ENCODE results near the gene LAMC1.

GRCh38 chr1:183051546-183051945 lies 28.3 kb downstream of the LAMC1 start:
- TF ChIP-seq, protein P1, sequence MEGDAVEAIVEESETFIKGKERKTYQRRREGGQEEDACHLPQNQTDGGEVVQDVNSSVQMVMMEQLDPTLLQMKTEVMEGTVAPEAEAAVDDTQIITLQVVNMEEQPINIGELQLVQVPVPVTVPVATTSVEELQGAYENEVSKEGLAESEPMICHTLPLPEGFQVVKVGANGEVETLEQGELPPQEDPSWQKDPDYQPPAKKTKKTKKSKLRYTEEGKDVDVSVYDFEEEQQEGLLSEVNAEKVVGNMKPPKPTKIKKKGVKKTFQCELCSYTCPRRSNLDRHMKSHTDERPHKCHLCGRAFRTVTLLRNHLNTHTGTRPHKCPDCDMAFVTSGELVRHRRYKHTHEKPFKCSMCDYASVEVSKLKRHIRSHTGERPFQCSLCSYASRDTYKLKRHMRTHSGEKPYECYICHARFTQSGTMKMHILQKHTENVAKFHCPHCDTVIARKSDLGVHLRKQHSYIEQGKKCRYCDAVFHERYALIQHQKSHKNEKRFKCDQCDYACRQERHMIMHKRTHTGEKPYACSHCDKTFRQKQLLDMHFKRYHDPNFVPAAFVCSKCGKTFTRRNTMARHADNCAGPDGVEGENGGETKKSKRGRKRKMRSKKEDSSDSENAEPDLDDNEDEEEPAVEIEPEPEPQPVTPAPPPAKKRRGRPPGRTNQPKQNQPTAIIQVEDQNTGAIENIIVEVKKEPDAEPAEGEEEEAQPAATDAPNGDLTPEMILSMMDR (IDR thresholded peaks at IDR 0.05): no peak
- TF ChIP-seq POLR2A (IDR thresholded peaks at IDR 0.05): no peak
